GM18526 (cell line): ENCODE data around the gene PHACTR3.

Source experiments
- POLR2A ChIP-seq: IDR thresholded peaks from 3 replicates; pipeline ENCODE4 v1.6.1; 2011; ENCODE audit not compliant: insufficient read length; ENCODE audit errors: extremely low read depth

Gene PHACTR3

DNA sequence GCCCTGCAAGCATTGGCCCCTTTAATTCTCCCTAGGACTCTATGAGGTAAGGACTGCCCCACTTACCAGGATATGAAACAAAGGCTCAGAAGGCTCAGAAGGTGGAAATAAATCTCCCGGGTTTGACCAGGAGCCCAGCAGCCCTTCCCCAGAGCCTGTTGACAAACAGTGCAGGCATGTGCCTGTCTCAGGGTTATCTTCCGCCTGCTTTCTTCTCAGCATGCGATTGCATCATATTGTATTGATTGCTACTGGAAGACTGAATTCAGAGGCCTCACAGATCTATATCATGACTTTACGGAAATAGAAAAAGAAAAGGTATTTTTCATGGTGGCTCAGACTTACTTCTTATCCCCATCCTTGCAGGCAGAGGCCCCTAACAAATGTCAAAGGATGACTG, 92.7 kb downstream of the PHACTR3 start:
- TF ChIP-seq POLR2A, result no peak

DNA sequence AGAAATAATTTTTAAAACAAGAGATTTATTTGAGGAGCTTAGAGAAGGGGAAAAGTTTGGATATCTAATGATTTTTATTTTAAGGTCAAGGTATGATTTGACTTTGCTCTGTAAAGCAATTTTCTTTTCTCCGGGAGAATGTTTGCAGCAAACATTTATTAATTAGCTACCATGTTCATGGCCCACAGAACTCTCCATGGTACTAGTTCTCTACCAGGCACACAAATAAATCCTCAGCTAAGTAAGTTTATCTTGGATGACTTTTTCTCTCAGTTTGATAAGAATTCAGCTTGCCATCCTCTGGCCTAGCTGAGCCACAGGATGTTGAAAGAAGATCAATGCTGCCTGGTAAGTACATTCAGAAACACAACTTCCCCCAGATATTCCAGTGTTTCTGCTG, 94.3 kb downstream of the PHACTR3 start:
- no peak for TF ChIP-seq POLR2A

DNA sequence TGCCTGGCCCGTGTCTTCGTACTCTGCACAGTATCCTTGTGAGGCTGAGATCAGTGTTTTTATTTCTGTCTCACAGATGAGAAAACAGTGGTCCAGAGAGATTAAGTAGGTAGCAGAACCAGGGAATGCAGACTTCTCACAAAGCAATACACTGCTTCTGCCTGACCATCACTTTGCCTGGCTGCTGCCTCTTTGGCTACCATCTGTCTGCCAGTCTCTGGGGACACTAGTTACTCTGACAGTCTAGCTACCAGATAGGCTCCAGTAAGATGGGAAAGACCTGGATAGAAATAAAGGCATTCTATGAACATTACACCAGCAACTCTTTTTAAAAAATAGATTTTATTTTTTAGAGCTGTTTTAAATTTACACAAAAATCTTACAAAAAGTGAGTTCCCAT, 96.9 kb downstream of the PHACTR3 start:
- no peak for TF ChIP-seq POLR2A

DNA sequence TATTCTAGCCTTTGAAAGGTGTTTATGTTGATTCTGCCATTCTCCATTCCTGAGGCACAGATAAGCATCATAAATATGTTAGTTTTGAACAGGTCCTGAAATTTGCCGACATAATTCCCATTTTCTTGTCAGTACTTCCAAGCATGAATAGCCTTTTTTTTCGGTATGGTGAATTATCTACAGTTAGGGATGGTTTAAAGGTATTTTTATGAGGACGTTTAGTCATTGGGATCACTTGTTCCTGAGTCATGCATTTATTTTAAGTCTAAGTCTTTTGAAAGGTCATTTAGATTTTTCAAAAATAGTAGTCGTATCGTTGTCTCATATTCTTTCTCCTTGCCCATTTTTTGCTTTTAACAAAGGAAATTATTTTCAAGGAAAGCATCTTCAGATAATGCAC, 98.7 kb downstream of the PHACTR3 start:
- no peak for TF ChIP-seq POLR2A

DNA sequence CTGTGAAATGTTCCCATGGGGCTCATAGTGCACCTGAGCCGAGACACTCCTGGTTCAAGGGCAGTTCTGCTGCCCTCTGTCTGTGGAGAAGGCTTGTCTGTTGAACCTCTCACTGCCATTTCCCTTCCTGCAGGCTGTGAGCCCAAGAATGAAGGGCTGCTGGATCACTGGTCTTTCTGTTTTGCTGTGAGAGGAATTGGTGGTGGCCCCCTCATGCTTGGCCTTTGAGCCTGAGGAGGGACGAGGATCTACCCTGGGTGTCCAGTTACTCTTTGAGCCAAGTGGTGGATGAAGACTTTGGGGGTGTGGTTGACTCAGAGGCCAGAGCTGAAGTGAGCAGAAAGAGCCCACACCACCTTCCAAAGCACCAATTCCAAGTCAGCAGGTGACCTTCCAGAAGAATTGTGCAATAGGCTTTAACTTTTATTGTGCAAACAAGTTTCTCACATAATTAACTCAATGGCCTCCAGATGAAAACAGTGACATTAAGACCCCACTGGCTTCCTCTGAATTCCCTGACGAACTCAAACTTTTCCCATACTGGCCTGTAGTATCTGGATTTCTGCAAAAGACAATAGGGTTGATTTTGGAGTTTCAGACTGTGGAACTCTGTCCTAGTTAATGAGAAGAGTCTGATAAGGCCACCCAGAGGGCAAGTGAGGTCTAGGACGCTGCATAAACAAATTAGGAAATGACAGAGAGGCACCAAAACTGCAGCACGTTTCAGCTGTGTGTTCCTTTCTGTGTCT, 101.5 kb downstream of the PHACTR3 start:
- TF ChIP-seq POLR2A, result no peak

DNA sequence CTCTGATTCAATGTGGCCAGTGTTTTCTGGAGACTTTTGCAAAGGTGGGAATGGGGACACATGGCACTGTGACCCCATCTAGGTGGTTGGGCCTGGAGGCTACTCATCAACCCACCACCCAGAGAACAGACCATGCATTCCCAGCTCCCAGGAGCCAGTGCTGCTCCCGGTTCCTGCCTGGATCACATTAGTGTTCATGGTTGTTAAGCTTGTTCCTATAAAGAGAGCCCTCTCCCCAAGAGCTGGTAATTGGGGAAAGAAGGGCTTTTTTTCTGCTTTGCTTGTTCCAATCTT, 102.0 kb downstream of the PHACTR3 start:
- TF ChIP-seq POLR2A, result no peak

DNA sequence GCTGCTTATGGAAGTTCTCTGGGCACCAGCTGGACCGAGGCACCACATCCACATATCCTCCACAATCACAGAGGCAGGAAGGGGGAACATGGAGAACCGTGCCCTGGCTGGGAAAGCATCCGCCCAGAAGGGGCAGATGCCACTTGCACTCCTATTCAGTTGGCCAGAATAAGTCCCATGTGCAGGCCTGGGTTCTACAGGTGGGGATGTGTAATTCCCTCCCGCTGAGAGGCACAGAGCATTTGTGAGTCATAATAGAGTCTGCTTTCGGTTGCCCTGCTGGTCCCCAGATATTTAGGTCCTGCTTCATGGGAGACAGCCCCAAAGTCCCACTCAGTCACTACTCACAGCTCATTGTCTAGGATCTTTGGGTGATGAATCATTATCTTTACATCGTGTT, 104.0 kb downstream of the PHACTR3 start:
- TF ChIP-seq POLR2A, result no peak

DNA sequence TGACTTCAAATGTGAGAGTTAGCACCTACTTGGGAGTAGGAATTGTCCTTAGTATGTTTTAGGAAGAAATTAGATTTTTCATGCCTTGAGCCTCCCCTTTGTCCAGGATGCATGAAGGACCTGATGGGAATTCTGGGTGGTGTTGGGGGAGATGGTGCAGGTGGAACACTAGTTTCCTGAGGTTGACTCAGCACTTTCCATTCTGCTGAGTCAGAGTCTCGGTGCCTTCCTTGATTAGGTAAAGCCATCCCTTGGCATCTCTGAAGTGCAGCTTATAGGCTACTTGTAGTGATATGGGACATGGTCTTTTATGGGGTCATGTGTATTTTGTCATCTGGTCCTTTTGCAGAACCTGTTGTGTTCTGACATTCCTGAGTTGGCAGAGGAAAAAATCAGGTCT, 105.3 kb downstream of the PHACTR3 start:
- TF ChIP-seq POLR2A, result no peak

DNA sequence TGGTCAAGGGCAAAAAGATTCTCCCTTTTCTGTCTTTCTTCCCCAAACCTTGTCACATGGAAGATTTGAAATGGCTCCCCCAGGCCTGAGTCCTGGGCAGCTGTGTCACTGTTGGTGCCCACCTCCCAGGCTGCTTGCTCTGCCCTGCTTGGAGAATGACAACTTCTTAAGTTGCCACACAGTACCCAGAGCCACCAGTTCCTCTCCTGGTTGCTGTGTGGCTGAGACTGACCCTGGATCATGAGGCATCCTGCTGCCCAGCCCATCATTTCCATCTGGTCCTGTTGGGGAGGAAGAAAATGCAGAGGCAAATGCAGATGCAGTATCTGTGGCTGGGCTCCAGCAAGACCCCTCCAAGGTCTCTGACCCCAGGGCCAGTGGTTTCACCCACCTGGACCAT, 113.7 kb downstream of the PHACTR3 start:
- no peak for TF ChIP-seq POLR2A

DNA sequence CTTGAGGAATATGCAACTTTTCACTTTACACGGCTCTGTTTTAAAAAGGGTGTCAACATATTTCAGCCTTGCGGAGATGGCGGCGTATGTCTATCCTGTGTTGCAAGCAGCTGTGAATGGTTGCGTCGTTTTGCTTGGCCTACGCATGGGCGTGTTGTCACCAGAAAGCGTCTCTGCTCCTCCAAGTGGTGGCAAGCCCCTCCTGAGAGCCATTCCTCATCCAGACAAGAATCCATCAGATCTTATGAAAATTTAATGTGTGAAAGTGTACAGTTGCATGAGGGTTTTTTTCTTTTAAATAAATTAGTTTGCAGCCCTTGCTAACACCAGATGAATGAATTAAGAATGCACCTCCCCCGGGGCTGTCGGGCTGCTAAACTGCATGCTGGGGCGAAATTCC, 114.4 kb downstream of the PHACTR3 start:
- no peak for TF ChIP-seq POLR2A

DNA sequence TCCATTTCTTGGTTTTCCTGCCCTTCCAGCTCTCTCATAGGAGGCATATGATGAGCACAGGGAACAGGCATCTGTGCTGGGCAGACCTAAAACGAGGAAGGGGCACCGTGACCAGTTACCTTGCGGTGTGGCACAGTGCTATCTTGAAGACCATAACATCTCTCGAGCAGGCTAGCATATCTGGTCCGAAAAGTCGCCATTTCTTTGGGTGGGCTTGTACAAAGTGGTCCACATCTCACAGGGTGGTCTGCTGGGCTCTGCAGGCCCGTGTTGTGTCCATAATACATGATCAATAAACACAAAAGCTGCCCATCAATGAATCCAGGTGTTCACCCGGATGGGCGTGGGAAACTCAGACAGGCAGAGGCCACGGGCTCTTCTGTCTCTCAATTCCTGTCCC, 115.7 kb downstream of the PHACTR3 start:
- no peak for TF ChIP-seq POLR2A

DNA sequence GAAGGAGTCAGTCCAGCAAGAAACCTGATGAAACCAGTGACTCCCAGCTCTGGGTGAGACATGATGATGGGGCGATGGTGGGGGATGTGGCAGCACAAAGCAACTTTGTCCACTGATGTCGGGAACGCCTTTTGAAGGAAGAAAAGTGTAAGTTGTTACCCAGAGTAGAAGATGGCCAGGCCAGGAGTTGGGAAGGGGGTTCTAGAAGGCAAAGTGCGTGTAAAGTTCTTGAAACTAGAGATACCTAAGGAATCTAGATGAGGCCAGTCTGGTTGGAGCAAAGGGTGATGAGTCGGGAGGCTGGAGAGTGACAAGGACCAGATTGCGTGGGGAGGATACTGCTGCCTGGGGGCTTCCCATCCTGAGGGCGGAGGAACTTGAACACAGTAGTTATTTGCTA, 117.0 kb downstream of the PHACTR3 start:
- TF ChIP-seq POLR2A, result no peak

DNA sequence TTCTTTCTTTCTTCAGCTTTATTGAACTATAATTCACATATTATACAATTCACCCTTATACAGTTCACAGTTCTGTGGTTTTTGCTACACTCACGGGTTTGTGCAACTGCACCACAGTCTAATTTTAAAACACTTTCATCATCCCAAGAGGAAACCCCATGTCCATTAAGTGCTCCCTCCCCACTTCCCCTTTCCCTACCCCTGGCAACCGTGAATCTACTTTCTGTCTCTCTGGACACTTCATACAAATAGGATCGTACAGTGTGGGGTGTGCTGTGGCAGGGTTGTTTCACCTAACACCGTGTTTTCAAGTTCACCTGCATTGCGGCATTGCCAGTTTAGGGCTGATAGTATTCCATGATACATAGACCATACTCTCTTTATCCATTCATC, 118.8 kb downstream of the PHACTR3 start:
- no peak for TF ChIP-seq POLR2A

DNA sequence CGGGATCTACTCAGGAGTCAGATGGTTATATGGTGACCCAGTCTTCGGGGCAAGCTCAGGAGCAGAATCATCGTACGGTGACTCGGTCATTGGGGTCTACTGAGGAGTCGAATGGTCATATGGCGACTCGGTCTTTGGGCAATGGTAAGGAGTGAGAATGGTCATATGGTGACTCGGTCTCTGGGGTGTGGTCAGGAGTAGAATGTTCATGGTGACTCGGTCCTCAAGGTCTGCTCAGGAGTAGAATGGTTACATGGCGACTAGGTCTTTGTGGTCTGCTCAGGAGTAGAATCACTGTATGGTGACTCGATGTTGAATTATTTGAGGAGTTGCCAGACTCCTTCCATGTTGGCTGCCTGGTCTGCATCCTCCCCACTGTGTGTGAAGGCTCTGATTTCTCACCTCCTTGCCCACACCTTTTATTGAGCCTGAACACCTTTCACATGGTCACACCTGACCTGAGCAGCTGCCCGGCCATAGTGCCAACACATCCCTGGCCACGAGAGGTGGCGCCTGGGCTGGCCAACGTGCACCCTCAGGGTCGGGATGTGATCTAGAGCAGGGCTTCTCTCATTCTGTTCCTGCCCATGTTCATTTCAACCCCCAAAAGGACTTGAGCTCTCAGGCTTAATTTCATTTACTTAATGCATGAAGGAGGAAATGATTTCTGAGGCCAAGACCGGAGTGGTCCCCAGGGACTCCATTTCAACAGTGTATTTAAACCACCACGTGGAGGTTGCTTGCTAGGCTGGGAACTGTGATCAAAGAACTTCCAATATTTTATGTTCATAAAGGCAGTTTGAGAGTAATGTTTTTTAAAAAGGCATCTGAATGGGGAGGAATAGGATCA, 119.5 kb downstream of the PHACTR3 start:
- TF ChIP-seq POLR2A, result no peak

DNA sequence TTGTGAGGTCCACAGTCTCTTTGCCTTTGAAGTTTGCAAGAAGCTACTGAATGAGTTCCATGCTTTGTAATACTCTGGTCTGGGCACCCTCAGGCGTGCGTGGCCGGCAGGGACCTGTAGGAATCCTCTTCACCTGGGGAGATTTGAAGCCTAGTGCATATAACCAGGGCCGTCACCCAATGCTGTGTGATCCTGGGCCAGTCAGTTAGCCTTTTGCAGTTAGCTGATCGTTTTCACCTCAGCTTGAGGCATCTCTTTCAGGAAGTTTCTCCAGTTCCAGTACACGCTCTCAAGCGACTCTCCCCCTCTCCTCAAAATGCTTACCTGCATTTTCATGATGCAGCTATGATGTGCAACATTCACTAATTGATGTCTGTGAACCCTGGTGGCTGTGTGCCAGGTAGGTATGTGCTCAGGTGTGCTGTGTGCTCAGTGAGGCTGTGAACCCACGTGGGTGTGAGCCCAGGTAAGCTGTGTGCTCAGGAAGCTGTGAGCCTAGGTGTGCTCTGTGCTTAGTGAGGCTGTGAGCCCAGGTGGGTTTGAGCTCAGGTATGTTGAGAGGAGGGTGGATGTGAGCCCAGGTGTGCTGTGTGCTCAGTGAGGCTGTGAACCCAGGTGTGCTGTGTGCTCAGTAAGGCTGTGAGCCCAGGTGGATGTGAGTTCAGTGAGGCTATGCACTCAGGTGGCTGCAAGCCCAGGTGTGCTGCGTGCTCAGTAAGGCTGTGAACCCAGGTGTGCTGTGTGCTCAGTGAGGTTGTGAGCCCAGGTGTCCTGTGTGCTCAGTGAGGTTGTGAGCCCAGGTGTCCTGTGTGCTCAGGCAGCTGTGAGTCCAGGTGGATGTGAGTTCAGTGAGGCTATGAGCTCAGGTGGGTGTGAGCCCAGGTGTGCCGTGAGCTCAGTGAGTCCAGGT, 120.4 kb downstream of the PHACTR3 start:
- TF ChIP-seq POLR2A, result no peak
